Inflammatory macrophage treated with lipopolysaccharide for 1 hour (primary cell): ENCODE data around the gene GTF2A1.

Experiments used
- DNase-seq, 2 donors: peaks; one replicate each; pipeline ENCODE4 v3.0.0-alpha.2; 2020 to 2022

GTF2A1 gene

GRCh38 chr14:81127785-81128184 lies 93.0 kb downstream of the GTF2A1 start:
- peak; percentile 78 to 93 for DNase-seq

GRCh38 chr14:81125536-81125935 lies 95.2 kb downstream of the GTF2A1 start:
- DNase-seq, result no peak
